Loucy (cell line): Measurements from ENCODE around the gene CCDC82.
A peak's percentile ranks its signal among the peaks of the same experiment; 100 is the strongest.

Experiments
- H2AFZ ChIP-seq: fragments of 200-600 bp; sonication (generic); 2 replicates; pipeline ENCODE4 v1.6.0; 2016; ENCODE audit warnings: antibody characterized with exemption, mild to moderate bottlenecking, low read length, moderate library complexity
- H3F3A ChIP-seq: fragments of 200-600 bp; 2 replicates; pipeline ENCODE4 v1.6.0; 2016; ENCODE audit warnings: antibody characterized with exemption, low read depth, mild to moderate bottlenecking
- H3K27me3 ChIP-seq: fragments of 200-600 bp; sonication (generic); 2 replicates; pipeline ENCODE4 v1.6.1; 2014; ENCODE audit warnings: low read length, mild to moderate bottlenecking; ENCODE audit not compliant: insufficient read depth, poor library complexity, severe bottlenecking
- H3K36me3 ChIP-seq: fragments of 200-600 bp; sonication (generic); 2 replicates; pipeline ENCODE4 v1.6.1; 2016; ENCODE audit warnings: low read length; ENCODE audit not compliant: insufficient read depth
- H3K4me1 ChIP-seq: fragments of 200-600 bp; sonication (generic); 2 replicates; pipeline ENCODE4 v1.5.1; 2014; ENCODE audit warnings: low read length, mild to moderate bottlenecking; ENCODE audit not compliant: insufficient read depth, poor library complexity, severe bottlenecking
- H3K4me2 ChIP-seq: fragments of 200-600 bp; sonication (generic); 2 replicates; pipeline ENCODE4 v1.6.0; 2014; ENCODE audit warnings: antibody characterized with exemption, low read length, low read depth, mild to moderate bottlenecking; ENCODE audit not compliant: poor library complexity, severe bottlenecking
- H3K4me3 ChIP-seq: fragments of 200-600 bp; sonication (generic); 2 replicates; pipeline ENCODE4 v1.5.1; 2014; ENCODE audit warnings: low read length, mild to moderate bottlenecking, mixed read lengths; ENCODE audit not compliant: poor library complexity, severe bottlenecking
- H3K79me2 ChIP-seq: fragments of 200-600 bp; sonication (generic); 2 replicates; pipeline ENCODE4 v1.6.1; 2014; ENCODE audit warnings: low read length; ENCODE audit not compliant: insufficient read depth
- H3K9ac ChIP-seq: fragments of 200-600 bp; sonication (generic); 2 replicates; pipeline ENCODE4 v1.6.0; 2014; ENCODE audit warnings: mild to moderate bottlenecking, low read depth, low read length, moderate library complexity; ENCODE audit not compliant: poor library complexity, severe bottlenecking
- H3K9me2 ChIP-seq: fragments of 200-600 bp; sonication (generic); replicated peaks from 2 replicates; pipeline ENCODE4 v1.6.1; 2016; ENCODE audit warnings: low read depth, low read length, mixed read lengths
- H3K9me3 ChIP-seq: fragments of 200-600 bp; sonication (generic); 2 replicates; pipeline ENCODE4 v1.6.1; 2014; ENCODE audit warnings: mild to moderate bottlenecking, antibody characterized with exemption, low read length, low read depth; ENCODE audit not compliant: insufficient read depth
- H4K20me1 ChIP-seq: fragments of 200-600 bp; sonication (generic); 2 replicates; pipeline ENCODE4 v1.6.0; 2014; ENCODE audit warnings: antibody characterized with exemption, low read length, mild to moderate bottlenecking; ENCODE audit not compliant: insufficient read depth, poor library complexity, severe bottlenecking
- CTCF ChIP-seq: fragments of 200-600 bp; sonication (generic); conservative IDR thresholded peaks from 2 replicates; pipeline ENCODE4 v1.5.1; 2014; ENCODE audit warnings: mild to moderate bottlenecking, antibody characterized with exemption, low read length
- EZH2phosphoT487 ChIP-seq: fragments of 200-600 bp; IDR thresholded peaks from 2 replicates; pipeline ENCODE4 v1.6.1; 2018; ENCODE audit warnings: antibody characterized with exemption, mild to moderate bottlenecking, moderate library complexity, borderline replicate concordance

The CCDC82 gene

GRCh38 chr11:96340555-96340885 is 49.2 kb downstream of the CCDC82 start:
- no peaks in the 10 kb centered on the region for H3K27me3 ChIP-seq
- no peak overlapping the region for H3K9ac ChIP-seq
- H3K9me3 ChIP-seq: no peaks in the 10 kb centered on the region
- H3K9me2 ChIP-seq: no peaks in the 10 kb centered on the region
- H2AFZ ChIP-seq: no peak overlapping the region
- H4K20me1 ChIP-seq: no peaks in the 10 kb centered on the region
- no peaks in the 10 kb centered on the region for H3K36me3 ChIP-seq
- TF ChIP-seq CTCF (no peak), EZH2phosphoT487 (no peak)
- no peaks in the 10 kb centered on the region for H3F3A ChIP-seq
- H3K4me2 ChIP-seq: no peak overlapping the region
- H3K79me2 ChIP-seq: no peaks in the 10 kb centered on the region
- no peak overlapping the region for H3K4me3 ChIP-seq
- H3K4me1 ChIP-seq: peaks cover 33% of the 10 kb centered on the region

DNA sequence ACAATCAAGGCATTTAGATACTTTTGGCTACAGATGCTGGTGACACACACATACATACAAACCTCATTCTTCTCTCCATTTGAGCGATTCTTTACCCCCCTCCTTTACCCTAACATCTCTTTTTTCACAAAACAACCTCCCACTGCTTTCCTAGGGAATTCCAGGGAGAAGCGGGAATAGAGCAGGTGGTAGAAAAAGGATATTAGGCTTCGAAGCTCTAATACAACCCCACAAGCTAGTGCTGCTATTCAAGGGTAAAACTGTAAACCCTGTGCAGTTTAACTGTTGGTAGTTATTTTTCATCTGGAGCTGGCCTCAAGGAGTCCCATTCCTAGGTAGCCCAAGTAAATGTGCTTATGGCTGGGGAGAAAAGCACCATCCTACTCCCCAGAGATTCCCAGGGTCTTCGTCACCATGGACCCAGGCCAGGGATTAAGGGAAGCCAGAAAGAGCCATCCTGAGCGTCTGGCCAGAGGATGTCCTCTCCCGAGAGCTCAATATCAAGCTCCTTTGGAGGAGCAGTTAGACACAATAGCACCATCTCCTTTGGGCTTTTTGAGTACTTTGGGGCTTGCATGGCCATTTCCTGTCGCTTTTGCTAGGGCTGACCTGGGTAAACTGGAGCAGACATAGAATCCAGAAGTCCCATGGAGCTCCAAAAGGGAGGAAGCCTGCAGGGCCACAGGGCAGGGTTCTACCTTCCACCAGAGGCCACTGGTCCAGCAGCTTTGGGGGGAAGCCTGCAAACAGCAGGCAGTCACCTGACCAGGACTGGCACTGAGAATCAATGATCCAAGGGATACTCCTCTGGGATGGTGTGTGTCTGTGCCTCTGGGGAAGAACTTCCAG is 49.8 kb downstream of the CCDC82 start:
- Histone ChIP-seq H3K79me2 (no peaks in the 10 kb centered on the region), H4K20me1 (no peaks in the 10 kb centered on the region), H3K9ac (peak overlapping the region; percentile 13), H3K4me1 (peaks cover 33% of the 10 kb centered on the region), H3F3A (no peaks in the 10 kb centered on the region), H3K36me3 (no peaks in the 10 kb centered on the region), H3K4me2 (peak overlapping the region; percentile 26), H2AFZ (no peak overlapping the region), H3K9me3 (no peaks in the 10 kb centered on the region), H3K4me3 (no peak overlapping the region), H3K9me2 (no peaks in the 10 kb centered on the region), H3K27me3 (no peaks in the 10 kb centered on the region)
- TF ChIP-seq EZH2phosphoT487 (no peak), CTCF (no peak)

DNA sequence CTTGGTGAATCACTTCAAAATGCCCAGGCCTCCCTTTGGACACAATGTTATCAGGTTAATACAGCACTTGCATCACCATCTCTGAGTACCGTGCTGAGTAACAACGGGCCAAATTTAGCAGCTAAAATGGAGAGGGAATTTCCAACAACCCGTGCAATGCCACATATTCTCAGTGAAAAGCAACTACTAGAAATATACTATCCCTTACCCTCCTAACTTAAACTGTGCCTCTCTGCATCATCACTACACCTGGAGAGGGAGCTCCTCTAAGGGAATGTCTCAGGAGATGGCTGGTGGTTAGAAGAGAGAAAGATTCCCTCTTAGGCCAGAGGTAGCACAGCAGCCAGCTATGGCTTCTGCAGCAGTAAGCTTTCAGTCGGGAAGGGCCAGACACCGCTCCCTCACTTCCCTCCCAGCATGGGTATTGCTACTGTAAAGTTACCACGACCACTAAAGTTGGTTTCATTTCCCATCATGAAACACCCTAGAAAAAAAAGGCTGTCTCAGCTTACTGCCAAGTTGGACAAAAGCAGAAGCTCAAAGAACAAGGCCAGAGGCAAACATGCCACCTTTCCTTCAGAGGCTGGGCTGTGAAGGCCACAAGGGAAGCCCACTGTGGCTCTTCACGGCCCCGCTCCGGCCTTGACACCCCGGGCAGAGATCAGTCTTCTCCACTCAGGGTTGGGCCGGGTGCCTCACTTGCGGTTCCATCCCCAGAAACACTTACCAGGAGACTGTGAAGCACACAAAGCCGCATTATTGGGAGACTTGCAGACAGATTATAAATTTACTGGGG is 50.6 kb downstream of the CCDC82 start:
- TF ChIP-seq CTCF (no peak), EZH2phosphoT487 (no peak)
- Histone ChIP-seq H3K4me1 (peaks cover 33% of the 10 kb centered on the region), H3F3A (no peaks in the 10 kb centered on the region), H2AFZ (peak overlapping the region; percentile 21; the same call in 1 of the 2 replicates), H3K36me3 (no peaks in the 10 kb centered on the region), H3K4me2 (peak overlapping the region; percentile 26), H3K27me3 (no peaks in the 10 kb centered on the region), H3K9ac (peak overlapping the region; percentile 13), H3K9me3 (no peaks in the 10 kb centered on the region), H3K9me2 (no peaks in the 10 kb centered on the region), H4K20me1 (no peaks in the 10 kb centered on the region), H3K79me2 (no peaks in the 10 kb centered on the region), H3K4me3 (no peak overlapping the region)
